NCI-H510A (cell line): ENCODE data around the gene FIZ1.

Experiments
- DNase-seq: peaks from one replicate; lab custom pipeline; 2025; lab: John Stamatoyannopoulos, UW

FIZ1 gene

GRCh38 chr19:55635334-55635717 is 36.0 kb upstream of the FIZ1 start:
- DNase-seq, result no peak

GRCh38 chr19:55633861-55634260 is 34.5 kb upstream of the FIZ1 start:
- no peak for DNase-seq

GRCh38 chr19:55632463-55632834 is 33.1 kb upstream of the FIZ1 start:
- DNase-seq, result peak; percentile 53

GRCh38 chr19:55626350-55626749 is 27.0 kb upstream of the FIZ1 start:
- no peak for DNase-seq

- no peak for DNase-seq
Observed at GRCh38 chr19:55625004-55625326, 25.6 kb upstream of the FIZ1 start.

- DNase-seq, result peak; percentile 85
Observed at GRCh38 chr19:55624109-55625003, 25.0 kb upstream of the FIZ1 start, which contains the start of gene ZNF784. Gene ZNF784, minus strand, starts transcription at chr19:55624566. Its CDS starts 5 bp downstream, at chr19:55624561.

- no peak for DNase-seq
Observed at GRCh38 chr19:55623561-55623960, 24.2 kb upstream of the FIZ1 start.

- DNase-seq, result no peak
Observed at GRCh38 chr19:55623130-55623529, 23.8 kb upstream of the FIZ1 start.

- no peak for DNase-seq
Observed at GRCh38 chr19:55622242-55622969, 23.1 kb upstream of the FIZ1 start.

- no peak for DNase-seq
Observed at GRCh38 chr19:55621673-55622231, 22.4 kb upstream of the FIZ1 start.

- no peak for DNase-seq
Observed at GRCh38 chr19:55621205-55621672, 21.9 kb upstream of the FIZ1 start.

GRCh38 chr19:55620410-55621204 is 21.3 kb upstream of the FIZ1 start:
- no peak for DNase-seq

GRCh38 chr19:55619286-55619685 is 20.0 kb upstream of the FIZ1 start:
- DNase-seq, result no peak

- DNase-seq, result no peak
Observed at GRCh38 chr19:55618426-55618825, 19.1 kb upstream of the FIZ1 start.

- DNase-seq, result no peak
Observed at GRCh38 chr19:55617426-55617825, 18.1 kb upstream of the FIZ1 start.

- no peak for DNase-seq
Observed at GRCh38 chr19:55616395-55616875, 17.1 kb upstream of the FIZ1 start.

GRCh38 chr19:55615543-55616394 is 16.5 kb upstream of the FIZ1 start:
- no peak for DNase-seq

GRCh38 chr19:55614711-55615542 is 15.6 kb upstream of the FIZ1 start:
- DNase-seq, result no peak

GRCh38 chr19:55613930-55614710 is 14.8 kb upstream of the FIZ1 start:
- DNase-seq, result no peak
